OCI-M1 (cell line): Measurements from ENCODE around the gene MYO1H.
"Not testable (repeated sequence)": the region's sequence is repeated elsewhere in the genome, so short reads cannot be mapped to it uniquely, and the experiment has no call there.

Source experiments
- DNase-seq: peaks from one replicate; lab custom pipeline; 2025; lab: John Stamatoyannopoulos, UW

Gene MYO1H

GRCh38 chr12:109347589-109347988 is at the start of gene MYO1H:
Gene MYO1H, plus strand, starts transcription at chr12:109347900. Its CDS starts 61 bp downstream, at chr12:109347961.
- DNase-seq = no peak

- DNase-seq = no peak
Observed at GRCh38 chr12:109299849-109300248, 47.9 kb upstream of the MYO1H start.

DNA sequence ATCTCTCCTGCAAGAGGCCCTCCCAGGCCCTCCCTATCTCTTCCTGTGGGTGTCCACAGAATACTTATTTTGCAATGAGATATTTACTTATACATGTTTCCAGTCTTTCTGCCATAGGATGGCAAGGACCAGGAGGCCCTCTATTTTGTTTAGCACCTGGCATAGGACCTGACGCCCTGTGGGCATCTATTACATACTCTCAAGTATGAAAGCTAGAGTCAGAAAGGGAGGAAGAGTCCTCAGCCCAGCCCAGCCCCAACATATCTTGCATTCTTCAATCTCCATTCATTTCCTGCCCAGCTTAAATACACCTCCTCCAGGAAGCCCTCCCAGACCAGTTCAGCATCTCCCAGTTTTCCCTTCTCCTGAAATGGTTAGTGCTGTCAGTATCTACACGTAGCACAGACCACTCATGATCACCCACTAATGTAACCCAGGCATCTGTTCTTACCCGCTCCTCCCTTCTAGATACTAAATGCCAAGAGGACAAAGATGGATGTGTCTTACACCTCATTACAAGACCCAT is 46.0 kb upstream of the MYO1H start:
- DNase-seq = no peak

DNA sequence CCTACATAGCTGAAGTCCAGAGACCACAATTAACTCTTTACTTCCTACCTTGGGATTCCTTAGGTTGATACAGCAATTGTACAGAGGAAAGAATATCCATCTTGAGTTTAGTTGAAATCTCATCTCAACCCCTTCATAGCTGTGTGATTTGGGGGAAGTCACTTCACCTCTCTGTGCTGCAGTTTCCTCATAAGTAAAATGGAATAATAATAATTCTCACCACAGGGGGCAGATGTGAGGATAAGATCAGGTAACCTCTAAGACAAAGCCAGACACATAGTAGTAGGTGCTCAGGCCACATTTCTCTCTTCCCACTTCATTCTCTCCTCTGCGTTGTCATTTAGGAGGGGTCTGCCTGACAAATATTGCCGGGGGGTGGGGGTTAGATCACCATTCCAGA is 45.3 kb upstream of the MYO1H start:
- peak; percentile 11 for DNase-seq

DNA sequence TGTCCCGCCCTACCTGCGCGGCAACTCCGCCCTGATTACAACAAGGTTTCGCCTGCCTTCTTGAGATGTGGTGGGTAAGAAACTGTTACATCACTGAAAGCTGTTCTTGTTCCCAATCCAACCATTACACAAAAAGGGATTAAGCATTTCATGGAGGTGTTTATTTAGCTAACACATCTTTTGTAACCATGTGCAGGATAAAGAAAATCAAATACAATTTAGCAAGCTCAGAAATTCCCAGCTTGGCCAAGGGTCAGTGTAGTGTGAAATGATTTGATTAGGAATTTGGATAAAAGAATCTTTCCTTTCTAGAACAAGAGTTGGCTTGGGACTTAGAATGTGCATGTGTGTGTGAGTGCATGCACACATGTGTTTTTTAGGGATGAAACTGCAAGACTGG is 44.9 kb upstream of the MYO1H start:
- DNase-seq = no peak

DNA sequence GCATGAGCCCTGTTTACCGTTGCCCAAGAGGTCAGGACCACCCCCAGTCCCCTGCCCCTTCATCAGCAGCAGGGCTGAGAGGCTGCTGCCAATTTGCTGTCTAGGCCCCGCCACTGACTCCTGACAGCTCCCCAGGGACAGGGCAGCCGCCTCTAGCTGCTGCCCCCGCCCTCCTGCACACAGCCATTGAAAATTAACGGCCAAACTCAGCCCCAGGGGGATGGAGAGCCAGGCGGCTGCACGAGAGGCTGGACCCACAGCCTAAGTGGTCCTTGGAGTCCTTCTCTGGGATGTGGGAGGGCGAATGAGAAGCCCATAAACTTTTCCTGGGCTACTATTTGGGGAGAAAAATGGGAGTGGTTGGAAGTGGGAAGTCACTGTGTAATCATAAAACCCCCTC is 43.2 kb upstream of the MYO1H start:
- no peak for DNase-seq

- no peak for DNase-seq
Observed at GRCh38 chr12:109305547-109305946, 42.2 kb upstream of the MYO1H start.

DNA sequence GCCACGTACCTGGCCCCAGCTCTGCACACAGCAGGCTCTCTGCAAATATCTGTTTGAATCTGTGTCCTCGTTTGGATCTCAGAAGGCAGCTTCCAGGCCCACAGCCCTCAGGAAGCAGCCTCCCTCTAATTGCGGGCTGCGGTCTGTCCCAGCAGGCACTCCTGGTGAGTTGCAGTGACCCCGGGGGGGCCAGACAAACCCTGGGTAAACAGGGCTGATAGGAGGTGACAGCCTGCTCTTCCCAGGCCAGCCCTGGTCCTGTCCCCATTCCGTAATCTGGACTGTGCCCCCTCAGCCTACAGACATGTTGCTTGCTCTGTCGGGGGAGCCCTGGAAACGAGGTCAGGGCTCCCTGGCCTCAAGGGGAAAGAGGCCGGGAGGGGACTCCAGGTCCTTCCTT is 40.6 kb upstream of the MYO1H start:
- no peak for DNase-seq

- DNase-seq = no peak
Observed at GRCh38 chr12:109308534-109309380, 38.9 kb upstream of the MYO1H start, which contains the start of gene FOXN4. Gene FOXN4, minus strand, starts transcription at chr12:109309284. Its CDS starts 963 bp downstream, at chr12:109308321.

DNA sequence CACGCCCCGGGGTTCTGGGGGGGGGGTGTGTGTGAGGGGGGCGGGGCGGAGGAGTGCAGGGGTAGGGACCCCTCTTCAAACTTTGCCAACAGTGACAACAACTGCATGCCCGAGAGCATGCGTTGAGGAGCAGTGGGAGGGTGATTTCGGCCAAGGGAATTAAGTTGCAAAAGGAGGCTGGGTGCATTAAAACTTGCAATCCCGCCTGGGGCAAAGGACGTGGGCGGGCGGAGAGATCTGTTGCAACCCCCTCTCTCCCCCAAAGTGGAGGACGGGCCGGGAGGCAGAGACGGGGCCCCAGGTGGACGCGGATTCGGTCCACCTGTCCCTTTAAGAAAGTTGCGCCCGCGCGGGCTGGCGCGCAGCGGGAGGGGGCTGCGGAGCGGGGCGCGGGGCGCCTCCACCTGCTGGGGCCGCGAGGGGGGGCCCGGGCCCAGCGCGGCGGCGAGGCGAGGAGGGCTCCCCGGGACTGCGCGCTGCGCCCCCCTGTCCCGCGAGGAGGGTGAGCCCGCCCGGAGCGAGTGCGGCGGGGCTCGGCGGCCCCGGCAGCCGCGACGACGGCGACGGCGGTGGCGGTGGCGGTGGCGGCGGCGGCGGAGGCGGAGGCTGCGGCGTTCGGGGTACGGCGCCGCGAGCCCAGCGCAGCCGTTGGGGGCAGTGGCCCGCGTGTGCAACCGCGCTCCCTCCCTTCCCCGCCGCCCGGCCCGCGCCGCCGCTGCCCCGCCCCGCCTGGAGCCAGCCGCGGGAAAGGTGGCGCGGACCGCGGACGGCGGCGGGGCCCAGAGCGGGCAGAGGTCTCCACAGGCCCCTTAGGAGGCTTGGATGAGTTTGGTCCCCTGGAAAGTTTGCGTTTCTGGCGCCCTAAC is 38.1 kb upstream of the MYO1H start:
- no peak for DNase-seq

DNA sequence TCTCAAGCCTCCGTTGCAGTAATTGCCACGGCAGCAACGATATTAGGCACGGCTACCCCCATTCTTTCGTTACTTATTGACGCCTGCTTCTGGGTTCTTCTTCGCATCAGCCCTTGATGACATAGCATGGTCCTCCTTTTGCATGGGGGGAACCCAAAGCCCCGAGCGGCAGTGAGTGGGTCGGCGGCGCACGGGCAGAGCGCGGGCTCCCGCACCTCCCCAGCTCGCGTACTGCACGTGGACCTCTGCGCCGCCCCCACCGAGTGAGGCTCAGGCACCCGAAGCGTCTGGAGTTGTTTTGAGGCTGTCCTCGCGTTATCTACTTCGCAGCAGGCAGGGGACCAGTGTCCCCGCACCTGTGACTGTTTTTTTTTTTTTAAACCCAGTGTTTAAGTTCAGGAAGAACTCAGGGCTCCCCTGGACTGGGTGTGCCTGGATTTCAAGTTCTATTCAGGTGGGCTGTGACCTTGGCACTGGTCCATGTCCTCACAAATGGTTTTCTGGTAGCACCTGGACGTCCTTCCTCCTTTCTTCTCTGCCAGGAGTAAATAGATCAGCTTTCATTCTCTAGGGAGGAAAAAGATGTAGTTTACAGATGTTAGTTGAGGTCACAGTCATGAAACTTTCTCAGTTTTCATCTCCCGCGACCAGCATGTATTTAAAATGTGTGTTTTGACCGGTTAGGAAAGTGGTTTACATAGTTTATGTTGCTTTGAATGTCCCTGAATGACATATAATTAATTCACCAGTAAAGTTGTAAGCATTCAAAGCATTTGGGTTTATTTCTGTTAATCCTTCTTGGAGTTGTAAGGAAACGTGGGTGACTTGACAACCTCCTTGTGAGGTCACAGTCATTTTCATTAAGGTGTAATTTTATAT is 37.2 kb upstream of the MYO1H start:
- no peak for DNase-seq

- DNase-seq = not testable (repeated sequence)
Observed at GRCh38 chr12:109321294-109321693, 26.4 kb upstream of the MYO1H start.

DNA sequence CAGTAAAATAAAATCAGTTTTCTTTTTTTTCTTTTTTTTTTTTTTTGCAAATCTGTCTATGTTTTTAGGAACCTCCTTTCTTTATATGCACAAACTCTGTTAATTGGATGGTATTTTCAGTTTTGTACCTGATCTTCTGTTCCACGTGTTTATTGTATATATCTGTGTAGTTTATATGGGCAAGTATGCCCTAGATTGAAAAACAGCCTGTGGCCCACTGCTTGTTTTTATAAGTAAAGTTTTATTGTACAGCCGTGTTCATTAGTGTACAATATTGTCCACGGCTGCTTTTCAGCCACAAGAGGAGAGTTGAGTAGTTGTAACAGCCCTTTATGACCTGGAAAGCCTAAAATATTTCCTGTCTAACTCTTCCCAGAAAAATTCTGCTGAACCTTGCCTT is 18.7 kb upstream of the MYO1H start:
- DNase-seq = no peak

DNA sequence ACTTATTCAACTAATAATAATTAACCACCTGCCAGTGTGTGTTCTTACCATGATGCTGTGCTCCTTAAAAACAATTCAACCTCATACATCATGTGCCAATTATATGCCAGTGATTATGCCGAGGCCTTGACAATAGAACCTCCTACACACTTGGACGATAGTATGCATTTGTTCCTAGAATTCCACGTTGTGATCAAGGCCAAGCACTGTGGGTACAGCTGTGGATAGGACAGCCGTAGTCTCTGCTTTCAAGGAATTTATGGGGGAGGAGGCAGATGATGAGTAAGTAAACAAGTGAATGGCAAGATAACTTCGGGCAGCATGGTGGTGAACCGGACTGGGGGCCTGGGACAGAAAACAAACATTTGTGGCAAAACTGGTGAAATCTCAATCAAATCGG is 18.0 kb upstream of the MYO1H start:
- no peak for DNase-seq

GRCh38 chr12:109330282-109331230 is 17.1 kb upstream of the MYO1H start:
- DNase-seq = no peak

GRCh38 chr12:109331301-109331952 is 16.3 kb upstream of the MYO1H start:
- DNase-seq = no peak

- no peak for DNase-seq
Observed at GRCh38 chr12:109334887-109335286, 12.8 kb upstream of the MYO1H start.

DNA sequence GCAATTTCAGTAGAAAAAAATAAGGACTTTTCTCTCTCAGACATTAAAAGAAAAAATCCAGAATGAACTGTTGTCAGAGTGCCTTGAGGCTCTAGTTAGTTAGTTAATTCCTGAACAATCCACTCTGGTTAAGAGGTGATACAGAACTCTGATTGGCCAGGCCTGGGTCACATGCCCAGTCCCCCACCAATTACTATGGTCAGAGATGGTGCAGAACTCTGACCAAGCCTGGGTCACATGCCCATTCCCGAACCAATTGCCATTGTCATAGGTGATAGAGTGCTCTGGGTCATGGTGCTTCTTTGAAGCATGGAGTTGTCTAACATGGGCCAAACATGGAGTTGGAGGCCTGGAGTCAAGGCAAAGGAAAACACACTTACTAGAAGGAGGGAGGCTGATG is 11.1 kb upstream of the MYO1H start:
- DNase-seq = no peak

DNA sequence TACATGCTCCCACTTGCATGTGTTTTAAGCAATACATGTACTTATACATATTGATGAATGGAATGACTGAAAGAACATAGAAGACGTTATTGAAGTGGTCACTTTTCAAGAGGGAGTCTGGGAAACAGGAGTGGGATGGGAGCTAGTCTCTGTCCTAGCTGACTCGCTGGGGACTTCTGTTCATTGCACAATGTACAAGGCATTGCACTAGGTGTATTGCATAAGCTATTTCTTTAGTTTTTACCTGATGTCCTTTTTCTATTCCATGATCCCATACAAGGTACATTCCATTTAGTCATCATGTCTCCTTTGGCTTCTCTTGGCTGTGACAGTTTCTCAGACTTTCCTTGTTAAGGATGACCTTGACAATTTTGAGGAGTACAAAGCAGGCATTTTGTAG is 4.0 kb upstream of the MYO1H start:
- DNase-seq = no peak

GRCh38 chr12:109345428-109345827 is 2.3 kb upstream of the MYO1H start:
- no peak for DNase-seq
